ENCODE data around the gene SGCD.

- TF ChIP-seq YY1 (IDR thresholded peaks at IDR 0.05; ENCODE audit: low read depth) (no peak), RFX5 (IDR thresholded peaks at IDR 0.05; ENCODE audit: low read length) (no peak), TAF1 (IDR thresholded peaks at IDR 0.05; ENCODE audit: borderline replicate concordance, low read depth, low read length) (no peak), RAD21 (IDR thresholded peaks at IDR 0.05; ENCODE audit: low read length) (no peak), USF2 (IDR thresholded peaks at IDR 0.05; ENCODE audit: borderline replicate concordance, low read depth, low read length) (no peak)
- TF ChIP-seq, protein P1, sequence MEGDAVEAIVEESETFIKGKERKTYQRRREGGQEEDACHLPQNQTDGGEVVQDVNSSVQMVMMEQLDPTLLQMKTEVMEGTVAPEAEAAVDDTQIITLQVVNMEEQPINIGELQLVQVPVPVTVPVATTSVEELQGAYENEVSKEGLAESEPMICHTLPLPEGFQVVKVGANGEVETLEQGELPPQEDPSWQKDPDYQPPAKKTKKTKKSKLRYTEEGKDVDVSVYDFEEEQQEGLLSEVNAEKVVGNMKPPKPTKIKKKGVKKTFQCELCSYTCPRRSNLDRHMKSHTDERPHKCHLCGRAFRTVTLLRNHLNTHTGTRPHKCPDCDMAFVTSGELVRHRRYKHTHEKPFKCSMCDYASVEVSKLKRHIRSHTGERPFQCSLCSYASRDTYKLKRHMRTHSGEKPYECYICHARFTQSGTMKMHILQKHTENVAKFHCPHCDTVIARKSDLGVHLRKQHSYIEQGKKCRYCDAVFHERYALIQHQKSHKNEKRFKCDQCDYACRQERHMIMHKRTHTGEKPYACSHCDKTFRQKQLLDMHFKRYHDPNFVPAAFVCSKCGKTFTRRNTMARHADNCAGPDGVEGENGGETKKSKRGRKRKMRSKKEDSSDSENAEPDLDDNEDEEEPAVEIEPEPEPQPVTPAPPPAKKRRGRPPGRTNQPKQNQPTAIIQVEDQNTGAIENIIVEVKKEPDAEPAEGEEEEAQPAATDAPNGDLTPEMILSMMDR (IDR thresholded peaks at IDR 0.05): no peak
Measured at GRCh38 chr5:156531199-156531598, 204.2 kb downstream of the SGCD start.

All from SK-N-SH (cell line).